Measurements from ENCODE around the gene COL23A1. TPM values are rescaled to one million over a fixed set of nuclear protein-coding genes. Genes with fewer than 3 reads are reported as not detected.

The COL23A1 gene

DNA sequence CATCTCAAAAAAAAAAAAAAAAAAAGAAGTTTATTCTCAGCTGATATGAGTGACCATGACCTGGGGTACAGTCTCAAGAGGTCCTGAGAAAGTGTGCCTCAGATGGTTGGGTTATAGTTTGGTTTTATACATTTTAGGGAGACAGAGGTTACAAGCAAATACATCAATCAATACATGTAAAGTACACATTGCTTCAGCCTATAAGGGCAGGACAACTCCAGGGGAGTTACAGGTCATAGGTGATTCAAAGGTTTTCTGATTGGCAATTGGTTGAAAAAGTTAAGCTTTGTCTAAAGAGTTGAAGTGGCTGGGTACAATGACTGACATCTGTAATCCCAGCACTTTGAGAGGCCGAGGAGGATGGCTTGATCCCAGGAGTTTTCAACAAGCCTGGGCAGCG lies 400.8 kb downstream of the COL23A1 start:
- no CpG with 5 or more reads among the region's 2 CpGs for WGBS (ENCODE audit: extremely low coverage, insufficient coverage, low lambda C conversion rate)
- H4K8ac ChIP-seq (ENCODE audit: low read depth, low read length), result no peak overlapping the region
- no peak for DNase-seq

More for the DNA sequence above, 400.8 kb downstream of the COL23A1 start:
- Histone ChIP-seq H3K56ac (ENCODE audit: low read length) (no peak overlapping the region), H3K4me3 (ENCODE audit: low read length) (no peak overlapping the region), H3K79me2 (ENCODE audit: control insufficient read depth, insufficient read depth, low read length) (no peaks in the 10 kb centered on the region), H3K4me2 (ENCODE audit: low read length) (no peak overlapping the region), H2AK5ac (ENCODE audit: low read length) (no peak overlapping the region), H3K4me1 (ENCODE audit: control insufficient read depth, low read depth, low read length) (no peaks in the 10 kb centered on the region), H3K9ac (ENCODE audit: low read length) (no peak overlapping the region), H2BK15ac (replicated peaks; ENCODE audit: low read depth) (no peak overlapping the region), H3K27ac (ENCODE audit: low read depth, low read length) (no peak overlapping the region), H3K4ac (ENCODE audit: low read depth, low read length) (no peak overlapping the region), H4K5ac (ENCODE audit: low read length) (no peak overlapping the region), H2BK5ac (ENCODE audit: low read length) (no peak overlapping the region), H3K36me3 (ENCODE audit: control insufficient read depth, insufficient read depth, low read length) (no peaks in the 10 kb centered on the region), H3K18ac (ENCODE audit: low read length) (no peak overlapping the region), H3K79me1 (ENCODE audit: low read length) (no peaks in the 10 kb centered on the region), H3K23ac (ENCODE audit: low read length) (no peak overlapping the region), H3K27me3 (ENCODE audit: insufficient read depth, low read length, poor library complexity) (no peaks in the 10 kb centered on the region), H2BK120ac (ENCODE audit: low read depth, low read length) (no peak overlapping the region)

Small RNA genes within 50 kb of the gene (small RNA-seq; reads per million reads assigned to genes)
- gene RN7SKP70 (ENCODE audit: insufficient read depth) (not detected), gene RN7SL646P (ENCODE audit: insufficient read depth) (not detected)

All from mesendoderm (in vitro differentiated cells).